Calu3 (cell line): ENCODE measurements around the gene ADGRV1. TPM values are rescaled to one million over a fixed set of nuclear protein-coding genes. Genes with fewer than 3 reads are reported as not detected.
A peak's percentile ranks its signal among the peaks of the same experiment; 100 is the strongest.

Source experiments
- BruUV-seq: library from RNA; stranded (reverse); fragments of 400-500 nt; replicated peaks from 2 replicates; lab custom pipeline; 2021; lab: Mats Ljungman, UMichigan
- CTCF ChIA-PET: fragments of 300-600 bp; sonication (Branson Sonifier 250); formaldehyde crosslinking; loops from one replicate; lab custom pipeline; 2022; ENCODE audit warnings: antibody characterized with exemption; lab: Charles Lee
- DNase-seq: peaks from one replicate; pipeline ENCODE4 v3.0.0; 2022
- H3K27ac Mint-ChIP-seq: one replicate; pipeline ENCODE4 v1.8.0; 2022; ENCODE audit warnings: mixed read lengths; ENCODE audit not compliant: unreplicated experiment
- H3K27me3 Mint-ChIP-seq: one replicate; pipeline ENCODE4 v1.8.0; 2022; ENCODE audit warnings: mixed read lengths; ENCODE audit not compliant: unreplicated experiment
- H3K36me3 Mint-ChIP-seq: one replicate; pipeline ENCODE4 v1.8.0; 2022; ENCODE audit warnings: mild to moderate bottlenecking, moderate library complexity, mixed read lengths; ENCODE audit not compliant: insufficient read depth, unreplicated experiment
- H3K4me1 Mint-ChIP-seq: one replicate; pipeline ENCODE4 v1.8.0; 2022; ENCODE audit warnings: mild to moderate bottlenecking, low read depth, mixed read lengths; ENCODE audit not compliant: unreplicated experiment
- H3K4me3 Mint-ChIP-seq: one replicate; pipeline ENCODE4 v1.8.0; 2022; ENCODE audit warnings: mild to moderate bottlenecking, low read depth, moderate library complexity, mixed read lengths; ENCODE audit not compliant: unreplicated experiment
- H3K9me3 Mint-ChIP-seq: one replicate; pipeline ENCODE4 v1.8.0; 2022; ENCODE audit warnings: low read depth, mixed read lengths; ENCODE audit not compliant: unreplicated experiment
- CTCF ChIP-seq: fragments of 200-600 bp; IDR thresholded peaks from one replicate; pipeline ENCODE4 v1.8.0; 2022; ENCODE audit warnings: antibody characterized with exemption; ENCODE audit not compliant: unreplicated experiment
- intact Hi-C: fragments of 100-400 bp; cut with micrococcal nuclease; formaldehyde crosslinking; loops from one replicate; pipeline ENCODE4 v1.10.0; 2022; ENCODE audit not compliant: unreplicated experiment
- total RNA-seq: library from RNA; stranded (reverse); gene quantifications from 2 replicates; pipeline ENCODE4 v1.2.3, GENCODE V29; 2022

ADGRV1 gene
- total RNA-seq, 1 experiment from 2014 or later = 1.8 TPM

- CTCF ChIA-PET = no interaction called here
- no peaks in the 10 kb centered on the region for H3K27me3 Mint-ChIP-seq
- no peak overlapping the region for H3K4me3 Mint-ChIP-seq
- BruUV-seq = no TSS peak
- TF ChIP-seq CTCF = no peak
- peaks cover 23% of the 10 kb centered on the region for H3K4me1 Mint-ChIP-seq
- H3K36me3 Mint-ChIP-seq = no peaks in the 10 kb centered on the region
- H3K9me3 Mint-ChIP-seq = no peaks in the 10 kb centered on the region
- H3K27ac Mint-ChIP-seq = no peak overlapping the region
- intact Hi-C loops = no loop called here
- DNase-seq = no peak
Observed at GRCh38 chr5:90873033-90873517, 314.5 kb downstream of the ADGRV1 start.

- no peak for TF ChIP-seq CTCF
- no peaks in the 10 kb centered on the region for H3K36me3 Mint-ChIP-seq
- intact Hi-C loops = no loop called here
- CTCF ChIA-PET = no interaction called here
- no peak overlapping the region for H3K4me3 Mint-ChIP-seq
- H3K9me3 Mint-ChIP-seq = no peaks in the 10 kb centered on the region
- no peak overlapping the region for H3K27ac Mint-ChIP-seq
- no TSS peak for BruUV-seq
- DNase-seq = no peak
- no peaks in the 10 kb centered on the region for H3K27me3 Mint-ChIP-seq
- peaks cover 18% of the 10 kb centered on the region for H3K4me1 Mint-ChIP-seq
Observed at GRCh38 chr5:90874066-90874465, 315.5 kb downstream of the ADGRV1 start.

GRCh38 chr5:90875456-90875855, 316.9 kb downstream of the ADGRV1 start:
- CTCF ChIA-PET = interaction anchor here (1.0 kb wide), 1 partner anchor 14 kb away, joined by 3 read pairs; no protein-coding TSS in a partner anchor
- no TSS peak for BruUV-seq
- intact Hi-C loops = no loop called here

GRCh38 chr5:90876366-90876765, 317.8 kb downstream of the ADGRV1 start:
- peaks cover 13% of the 10 kb centered on the region for H3K4me1 Mint-ChIP-seq
- H3K27ac Mint-ChIP-seq = no peak overlapping the region
- CTCF ChIA-PET = no interaction called here
- no peaks in the 10 kb centered on the region for H3K36me3 Mint-ChIP-seq
- intact Hi-C loops = no loop called here
- H3K9me3 Mint-ChIP-seq = no peaks in the 10 kb centered on the region
- no peak for DNase-seq
- H3K4me3 Mint-ChIP-seq = no peak overlapping the region
- no peak for TF ChIP-seq CTCF
- H3K27me3 Mint-ChIP-seq = no peaks in the 10 kb centered on the region
- BruUV-seq = no TSS peak

More at GRCh38 chr5:90875456-90875855, 316.9 kb downstream of the ADGRV1 start:
- H3K27me3 Mint-ChIP-seq = no peaks in the 10 kb centered on the region
- H3K9me3 Mint-ChIP-seq = no peaks in the 10 kb centered on the region
- DNase-seq = peak; percentile 19
- H3K27ac Mint-ChIP-seq = no peak overlapping the region
- no peaks in the 10 kb centered on the region for H3K36me3 Mint-ChIP-seq
- H3K4me3 Mint-ChIP-seq = no peak overlapping the region
- H3K4me1 Mint-ChIP-seq = peaks cover 13% of the 10 kb centered on the region
- TF ChIP-seq CTCF = no peak
